Spleen (tissue), 7 donors: Measurements from ENCODE around the gene TMEM273.

ENCODE experiments used
- CTCF ChIP-seq, 11 experiments: fragments of 200-600 bp in 7 of 11; fragments of 450-650 bp in 4 of 11; sonication (generic) in 4 of 11; IDR thresholded peaks in 8 of 11; conservative IDR thresholded peaks in 3 of 11; 1 replicate in 7 of 11; 2 replicates in 4 of 11; pipeline versions ENCODE4 v1.4.0 to v1.8.0; 2016 to 2021; ENCODE audit warnings: antibody characterized with exemption in 11 of 11, inconsistent platforms in 4 of 11, mild to moderate bottlenecking in 1 of 11
- POLR2A ChIP-seq, 3 donors: fragments of 450-650 bp; IDR thresholded peaks; one replicate each; pipeline ENCODE4 v1.5.1; 2017; ENCODE audit warnings: antibody characterized with exemption in 3 of 3, mild to moderate bottlenecking in 1 of 3
- POLR2AphosphoS5 ChIP-seq, 3 donors: sonication (generic); formaldehyde crosslinking; IDR thresholded peaks; one replicate each; pipeline ENCODE4 v1.5.1; 2017; ENCODE audit warnings: antibody characterized with exemption in 3 of 3
- donor health status: DM: no; HTN: no; CAD: no; lungs with moderate emphysema.
- donor health status: DM: no; HTN: no; CAD: no.
- donor health status: DM: no; HTN: no; CAD: no.

GRCh38 chr10:49218480-49218879, 30.3 kb upstream of the TMEM273 start:
- no peak for TF ChIP-seq POLR2AphosphoS5 (IDR thresholded peaks at IDR 0.05)
- no peak for TF ChIP-seq CTCF (IDR thresholded peaks at IDR 0.05 in 8 of 11, conservative IDR thresholded peaks at IDR 0.05 in 3 of 11)
- no peak for TF ChIP-seq POLR2A (IDR thresholded peaks at IDR 0.05)
